A204.1 (cell line): ENCODE data around the gene NMNAT2.

ENCODE experiments used
- FAIRE-seq: peaks from 2 replicates; lab custom pipeline; 2012; peaks lifted over from hg19 to GRCh38; lab: Jason Lieb, UNC

Gene NMNAT2

DNA sequence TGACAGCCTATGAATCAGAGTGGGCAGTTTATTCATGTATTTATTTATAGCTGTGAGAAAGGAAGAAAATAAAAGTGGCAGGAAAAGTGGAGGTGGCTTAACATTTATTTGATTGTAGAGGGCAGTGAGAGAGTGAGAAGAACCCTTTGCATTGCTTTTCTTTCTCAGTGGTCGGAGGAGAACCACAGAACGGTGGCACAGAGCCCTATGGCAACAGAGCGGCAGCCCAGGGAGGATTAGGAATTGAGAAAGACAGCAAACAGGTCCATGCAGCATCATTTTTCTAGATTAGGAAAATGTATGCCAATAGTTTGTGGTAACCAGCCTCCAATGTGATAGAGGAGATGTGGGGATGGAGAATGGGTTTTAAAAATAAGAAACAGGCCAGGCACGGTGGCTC, 53.1 kb downstream of the NMNAT2 start:
- no peak for FAIRE-seq

- no peak for FAIRE-seq
These were observed 54.2 kb downstream of the NMNAT2 start for GRCh38 chr1:183363972-183364371.

- FAIRE-seq: no peak
These were observed 57.1 kb downstream of the NMNAT2 start for GRCh38 chr1:183361081-183361480.

GRCh38 chr1:183360473-183360872, 57.7 kb downstream of the NMNAT2 start:
- FAIRE-seq: no peak

DNA sequence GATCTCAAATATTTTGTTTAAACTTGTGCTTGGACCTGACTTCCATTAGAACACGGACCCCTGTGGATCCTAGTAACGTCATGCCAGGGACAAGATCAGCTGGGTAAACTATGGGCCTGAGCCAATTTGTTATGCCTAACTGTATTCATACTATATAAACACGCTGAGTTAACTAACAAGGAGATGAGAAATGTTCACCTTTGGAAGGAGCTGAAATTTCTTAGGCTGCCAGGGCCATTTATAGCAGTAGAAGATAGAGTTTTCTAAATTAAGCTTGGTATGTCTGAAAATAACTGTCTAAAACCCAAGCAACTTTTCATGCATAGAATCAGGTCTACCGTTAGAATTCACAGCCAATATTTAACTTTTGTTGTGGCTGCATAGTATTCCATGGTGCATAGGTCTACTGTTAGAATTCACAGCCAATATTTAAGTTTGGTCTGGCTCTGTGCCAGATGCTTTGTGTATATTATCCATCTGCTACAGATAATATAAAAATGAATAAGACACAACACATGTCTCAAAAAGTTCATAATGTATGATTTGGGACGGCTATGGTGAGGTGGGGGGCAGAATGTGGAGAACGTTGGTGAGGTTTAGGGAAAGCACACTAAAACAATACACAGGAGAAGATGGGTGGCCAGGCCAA, 61.5 kb downstream of the NMNAT2 start:
- no peak for FAIRE-seq

GRCh38 chr1:183355797-183356196, 62.4 kb downstream of the NMNAT2 start:
- no peak for FAIRE-seq

DNA sequence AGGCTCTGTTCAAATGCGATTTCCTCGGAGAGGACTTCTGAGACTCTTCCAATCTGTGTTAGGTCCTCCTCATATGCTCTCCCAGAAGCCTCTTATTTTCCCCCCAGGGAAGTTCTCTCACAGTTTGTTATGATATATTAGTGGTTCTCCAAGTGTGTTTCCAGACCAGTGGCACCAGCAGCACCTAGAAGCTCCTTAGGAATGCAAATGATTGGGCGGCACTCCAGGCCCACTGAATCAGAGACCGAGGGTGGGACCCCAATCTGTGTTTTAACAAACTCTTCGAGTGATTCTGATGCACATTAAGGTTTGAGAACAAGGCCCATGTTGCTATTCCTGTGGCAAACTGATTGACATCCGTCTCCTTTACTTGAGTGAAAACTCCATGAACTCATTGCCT, 63.0 kb downstream of the NMNAT2 start:
- no peak for FAIRE-seq

DNA sequence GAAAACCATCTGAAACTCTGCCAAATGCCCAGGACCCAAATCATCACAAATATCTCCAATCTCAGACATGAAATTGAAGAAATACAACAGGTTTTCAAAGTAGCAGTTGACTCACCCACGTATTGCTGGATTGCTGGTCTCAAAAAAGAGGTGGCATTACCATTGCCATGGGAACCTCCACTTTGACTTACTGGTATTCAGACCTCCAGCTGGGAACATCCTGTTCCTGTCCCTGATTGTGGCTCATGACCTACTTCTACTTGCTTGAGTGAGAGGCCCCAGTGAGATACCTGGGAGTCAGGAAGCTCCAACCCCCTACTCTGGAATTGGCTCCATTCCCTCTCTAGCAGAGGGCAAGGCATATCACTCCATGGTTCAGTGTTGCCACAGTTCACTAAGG, 64.6 kb downstream of the NMNAT2 start:
- FAIRE-seq: no peak

- FAIRE-seq: no peak
These were observed 68.9 kb downstream of the NMNAT2 start for GRCh38 chr1:183349201-183349711.

- FAIRE-seq: no peak
These were observed 71.9 kb downstream of the NMNAT2 start for GRCh38 chr1:183346276-183346732.

DNA sequence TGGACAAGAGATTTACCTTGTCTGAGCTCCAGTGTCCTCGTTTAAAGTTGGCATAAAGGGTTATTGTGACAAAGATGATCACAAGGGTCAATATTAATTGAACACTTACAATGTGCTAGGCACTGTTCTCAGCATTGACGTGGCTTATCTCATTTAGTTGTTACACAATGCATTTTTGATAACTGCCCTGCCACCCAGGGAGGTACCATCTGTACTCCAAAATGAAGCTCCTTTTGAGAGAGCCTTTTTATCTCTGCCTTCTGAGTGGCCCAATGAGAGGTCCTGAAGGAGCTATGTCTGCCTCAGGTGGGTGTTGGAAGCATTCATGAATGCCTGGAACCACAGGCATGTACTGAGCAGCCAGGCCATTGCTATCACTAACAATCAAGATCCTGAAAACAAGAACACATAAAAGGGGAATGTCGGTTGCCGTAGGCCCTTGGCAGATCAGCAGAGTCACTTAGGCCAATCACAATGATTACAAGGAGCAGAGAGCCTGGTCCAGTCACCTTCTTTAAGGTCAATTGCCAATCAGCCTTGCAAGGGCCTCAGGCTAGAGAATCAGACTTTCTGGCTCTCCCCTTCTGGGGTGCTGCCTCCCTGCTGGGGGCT, 78.5 kb downstream of the NMNAT2 start:
- FAIRE-seq: no peak

DNA sequence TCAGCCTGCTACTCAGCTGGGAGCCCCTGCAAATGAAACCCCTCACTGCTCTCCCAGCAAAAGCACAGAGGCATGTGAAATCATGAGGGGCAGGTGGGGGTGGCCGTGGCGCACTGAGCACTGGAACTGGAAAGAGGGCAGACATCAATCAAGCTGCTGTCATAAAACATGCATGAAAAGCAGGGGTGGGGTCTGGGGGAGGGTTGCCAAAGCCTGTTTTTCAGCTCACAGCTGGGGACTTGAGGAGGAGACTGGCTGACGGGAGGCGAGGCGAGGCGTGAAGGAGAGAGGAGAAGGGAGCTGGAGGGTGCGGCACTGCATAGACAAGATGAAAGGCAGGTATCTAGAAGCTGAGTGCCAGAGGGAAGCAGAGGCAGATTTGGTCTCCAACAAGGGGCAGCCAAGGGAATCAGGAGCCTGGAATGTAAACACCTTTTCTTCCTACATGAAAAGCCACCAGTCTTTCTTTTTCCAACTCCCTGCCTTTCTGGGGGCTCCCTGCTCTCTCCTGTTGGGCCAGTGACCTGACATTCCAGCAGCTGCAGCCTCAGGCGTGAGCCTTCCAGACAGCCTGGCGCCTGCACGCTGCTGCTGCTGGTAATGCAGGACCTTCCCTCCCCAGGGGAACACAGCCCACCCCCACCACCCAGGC, 87.0 kb downstream of the NMNAT2 start:
- no peak for FAIRE-seq

DNA sequence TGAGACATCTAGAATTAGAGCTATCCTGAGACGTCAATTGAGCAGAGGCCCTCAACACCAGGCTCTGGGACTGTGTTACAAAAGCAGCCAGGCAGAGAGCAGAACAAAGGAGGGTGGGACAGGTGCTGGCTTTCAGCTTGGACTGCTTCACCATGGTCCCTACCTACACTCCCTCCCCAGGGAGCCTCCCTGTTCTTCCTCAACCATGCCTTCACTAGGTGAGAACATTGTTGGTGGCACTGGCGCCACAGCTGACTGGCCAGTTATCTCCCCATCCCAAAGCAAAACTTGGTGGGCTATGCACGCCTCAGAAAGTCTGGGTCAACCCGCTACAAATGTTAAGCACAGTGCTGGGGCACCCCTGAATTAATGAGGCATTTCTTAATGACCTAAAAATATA, 87.8 kb downstream of the NMNAT2 start:
- no peak for FAIRE-seq

GRCh38 chr1:183328371-183328770, 89.8 kb downstream of the NMNAT2 start:
- FAIRE-seq: no peak

DNA sequence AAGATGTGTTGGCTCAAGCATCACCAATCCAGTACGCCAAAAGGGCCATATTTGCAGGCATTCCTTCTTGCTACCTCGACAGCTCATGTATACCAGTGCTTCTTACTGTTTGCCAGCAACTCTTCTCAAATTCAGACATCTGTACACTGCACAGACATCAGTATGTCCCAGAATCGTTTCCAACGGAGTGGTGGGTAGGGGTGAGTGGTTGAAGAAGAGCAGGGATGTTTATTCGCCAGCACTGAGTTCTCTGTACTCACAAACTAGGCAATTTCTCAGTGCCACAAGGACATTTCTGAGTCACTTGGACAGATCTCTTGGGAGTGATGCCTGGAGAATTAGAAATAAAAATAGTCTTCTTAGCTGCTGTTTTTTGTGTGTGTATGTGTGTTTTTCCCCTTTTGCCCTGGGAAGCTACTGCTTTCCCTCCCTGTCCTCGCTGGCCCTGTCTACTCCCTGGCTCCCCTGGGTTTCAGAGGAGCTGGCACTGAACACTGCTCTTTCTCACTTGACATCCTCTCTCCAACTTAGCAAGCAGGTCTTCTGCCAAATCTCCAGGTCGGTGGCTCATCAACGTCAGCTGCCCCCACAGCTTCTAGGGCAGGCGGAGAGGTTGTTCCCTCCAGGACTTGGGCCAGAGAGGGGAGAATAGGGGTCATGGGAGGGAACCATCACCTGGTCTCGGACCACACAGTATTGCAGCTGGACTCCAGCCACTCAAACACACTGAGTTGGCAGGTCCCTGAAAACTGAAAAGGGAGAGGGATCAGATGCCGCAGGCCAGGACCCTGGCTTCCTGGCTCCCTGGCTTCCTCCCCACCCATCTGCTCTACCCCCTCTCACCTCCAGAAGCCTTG, 90.5 kb downstream of the NMNAT2 start:
- FAIRE-seq: no peak

- no peak for FAIRE-seq
These were observed 94.1 kb downstream of the NMNAT2 start for GRCh38 chr1:183323849-183324683.

DNA sequence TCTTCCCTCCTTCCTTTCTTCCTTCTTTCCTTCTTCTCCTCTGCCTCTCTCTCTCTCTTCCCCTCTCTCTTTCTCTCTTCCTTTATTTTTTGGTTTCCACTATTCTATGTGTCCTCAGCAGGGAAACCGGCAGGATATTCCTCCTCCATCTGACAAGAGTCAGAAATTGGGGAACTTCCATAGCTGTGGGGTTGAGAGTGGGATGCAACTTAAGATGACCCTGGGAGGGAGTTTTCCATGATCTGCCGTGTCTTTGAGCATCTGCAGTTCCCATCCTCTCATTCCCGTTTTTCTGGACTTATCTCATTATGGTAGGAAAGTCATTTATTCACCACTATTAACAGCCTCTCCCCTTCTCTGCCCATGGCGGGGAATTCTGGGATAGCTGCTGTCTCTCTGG, 98.6 kb downstream of the NMNAT2 start:
- FAIRE-seq: no peak

- FAIRE-seq: no peak
These were observed 99.1 kb downstream of the NMNAT2 start for GRCh38 chr1:183319051-183319450.

DNA sequence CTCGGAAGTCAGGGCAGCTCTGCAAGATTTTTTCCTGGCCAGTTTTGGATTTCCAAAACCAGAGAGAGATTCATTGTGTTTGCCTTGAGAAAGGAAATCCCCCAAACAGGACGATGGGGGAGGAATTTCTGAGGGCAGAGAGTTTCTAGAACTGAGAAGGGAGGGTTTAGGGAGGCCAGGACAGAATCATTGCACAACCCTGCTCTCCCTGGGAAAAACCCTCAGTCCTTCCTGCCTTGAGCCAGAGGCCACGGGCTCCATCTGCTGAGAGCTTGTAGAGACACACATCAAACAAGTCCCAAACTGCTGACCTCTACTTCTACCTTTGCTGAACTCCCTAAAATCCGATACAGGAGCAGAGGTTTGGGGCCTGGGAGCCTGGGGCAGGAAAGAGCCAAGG, 99.7 kb downstream of the NMNAT2 start:
- no peak for FAIRE-seq

GRCh38 chr1:183315991-183316758, 102.0 kb downstream of the NMNAT2 start:
- FAIRE-seq: no peak

DNA sequence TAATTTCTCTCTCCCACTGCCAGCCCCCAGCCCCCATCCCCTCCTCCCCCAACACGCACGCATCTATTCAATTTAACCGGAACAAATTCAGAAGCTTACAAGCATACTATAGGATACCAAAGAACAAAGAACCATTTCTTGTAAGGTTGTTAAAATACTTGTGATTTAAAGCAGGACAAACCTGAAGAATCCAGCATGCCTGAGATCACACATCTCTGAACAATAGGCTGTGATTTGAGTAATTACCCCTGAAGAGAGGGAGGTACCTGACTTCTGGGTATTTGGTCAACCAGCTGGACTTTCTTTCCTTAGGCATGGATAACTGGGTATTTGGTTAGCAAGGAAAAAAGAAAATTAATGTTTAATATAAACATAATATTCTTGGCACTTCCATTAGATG, 105.1 kb downstream of the NMNAT2 start:
- FAIRE-seq: no peak
